Activated naive CD4-positive, alpha-beta T cell treated with anti-CD3 and anti-CD28 coated beads, Interleukin-2, amount 10 ng/mL, durations not matched to agents 7 days and 5 days (primary cell): Measurements from ENCODE around the gene TTLL8.
"Not testable (repeated sequence)": the region's sequence is repeated elsewhere in the genome, so short reads cannot be mapped to it uniquely, and the experiment has no call there.

Experiments used
- CTCF ChIA-PET: fragments of 350-600 bp; sonication (Branson Sonifier 250); formaldehyde crosslinking; loops from one replicate; lab custom pipeline; 2021; ENCODE audit warnings: antibody characterized with exemption; lab: Charles Lee
- DNase-seq: peaks from one replicate; pipeline ENCODE4 v3.0.0-alpha.2; 2020
- H3K27ac Mint-ChIP-seq: one replicate; pipeline ENCODE4 v1.8.0; 2021; ENCODE audit warnings: mild to moderate bottlenecking, moderate library complexity, mixed read lengths
- H3K27me3 Mint-ChIP-seq: one replicate; pipeline ENCODE4 v1.8.0; 2021; ENCODE audit warnings: mild to moderate bottlenecking, mixed read lengths
- H3K36me3 Mint-ChIP-seq: one replicate; pipeline ENCODE4 v1.8.0; 2021; ENCODE audit warnings: mixed read lengths
- H3K4me1 Mint-ChIP-seq: one replicate; pipeline ENCODE4 v1.8.0; 2021; ENCODE audit warnings: mixed read lengths
- H3K4me3 Mint-ChIP-seq: one replicate; pipeline ENCODE4 v1.8.0; 2021; ENCODE audit warnings: mild to moderate bottlenecking, moderate library complexity, mixed read lengths
- H3K9me3 Mint-ChIP-seq: one replicate; pipeline ENCODE4 v1.8.0; 2021; ENCODE audit warnings: mixed read lengths

TTLL8 gene

DNA sequence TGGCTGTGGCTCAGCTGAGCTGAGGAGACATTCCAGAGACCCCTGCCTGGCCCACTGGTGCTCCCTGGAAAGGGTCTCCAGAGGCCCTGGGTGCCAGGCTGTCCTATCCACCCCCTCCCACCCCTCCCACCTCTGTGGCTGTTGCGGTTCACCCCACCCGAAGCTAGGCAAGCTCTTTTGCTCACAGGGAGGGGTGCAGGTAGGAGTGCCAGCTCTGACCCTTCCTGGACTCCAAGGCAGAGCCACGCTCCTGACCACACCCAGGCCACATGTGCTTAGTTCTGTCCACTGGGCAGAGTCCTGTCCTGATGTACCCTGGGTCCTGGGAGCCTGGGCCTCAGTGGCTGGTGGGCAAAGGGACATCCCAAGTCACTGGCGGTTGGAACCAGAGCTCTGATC lies 62.0 kb downstream of the TTLL8 start:
- H3K27me3 Mint-ChIP-seq: peaks cover 32% of the 10 kb centered on the region
- H3K36me3 Mint-ChIP-seq: no peaks in the 10 kb centered on the region
- H3K27ac Mint-ChIP-seq: no peak overlapping the region
- no peak for DNase-seq
- peaks cover 10% of the 10 kb centered on the region for H3K4me1 Mint-ChIP-seq
- H3K4me3 Mint-ChIP-seq: no peak overlapping the region
- CTCF ChIA-PET: interaction anchor here (0.8 to 1.3 kb wide), 2 partner anchors 34 to 63 kb away, joined by 3 to 4 read pairs; no protein-coding TSS in a partner anchor
- peaks cover 7% of the 10 kb centered on the region for H3K9me3 Mint-ChIP-seq

DNA sequence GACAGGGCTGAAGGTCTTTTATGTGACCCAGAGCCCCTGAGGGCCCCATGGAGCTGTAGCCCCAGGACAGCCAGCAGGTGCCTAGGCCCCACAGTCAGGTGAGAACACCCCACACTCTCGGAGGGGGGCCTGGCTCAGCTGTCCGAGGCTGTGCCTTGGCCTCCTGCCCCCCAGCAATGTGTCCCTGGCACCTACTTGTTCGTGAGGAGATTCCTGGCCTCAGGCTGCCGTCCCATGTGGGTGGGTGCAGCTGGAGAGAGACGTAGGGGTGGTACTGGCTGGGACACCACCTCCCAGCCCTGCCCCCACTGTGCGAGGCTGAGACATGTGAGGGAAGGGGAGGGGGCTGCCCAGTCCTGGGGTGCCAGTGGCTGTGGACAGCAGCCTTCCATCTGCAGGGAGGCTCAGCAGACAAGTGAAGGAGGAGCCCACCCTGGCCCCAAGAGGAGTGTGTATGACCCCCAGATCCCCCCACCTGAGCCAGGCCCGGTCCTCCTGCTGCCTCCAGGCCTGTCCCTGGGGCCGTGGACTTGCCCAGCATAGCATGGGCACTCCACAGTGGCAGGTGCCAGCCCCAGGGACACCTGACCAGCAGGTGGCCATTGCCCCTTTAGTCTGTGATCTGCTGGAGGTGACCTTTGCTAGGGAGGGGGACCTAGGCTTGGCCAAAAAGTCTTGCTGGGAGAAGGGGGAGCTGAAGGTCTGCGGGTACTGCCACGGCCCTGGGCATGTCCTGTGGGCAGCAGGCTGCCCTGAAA lies 62.6 kb downstream of the TTLL8 start:
- H3K4me3 Mint-ChIP-seq: no peak overlapping the region
- H3K9me3 Mint-ChIP-seq: peaks cover 11% of the 10 kb centered on the region
- CTCF ChIA-PET: interaction anchor here (0.8 to 3.8 kb wide), 3 partner anchors 35 to 65 kb away, joined by 3 to 24 read pairs (median 4); no protein-coding TSS in a partner anchor
- H3K4me1 Mint-ChIP-seq: peaks cover 10% of the 10 kb centered on the region
- H3K27ac Mint-ChIP-seq: no peak overlapping the region
- no peaks in the 10 kb centered on the region for H3K36me3 Mint-ChIP-seq
- no peak for DNase-seq
- H3K27me3 Mint-ChIP-seq: peaks cover 32% of the 10 kb centered on the region

DNA sequence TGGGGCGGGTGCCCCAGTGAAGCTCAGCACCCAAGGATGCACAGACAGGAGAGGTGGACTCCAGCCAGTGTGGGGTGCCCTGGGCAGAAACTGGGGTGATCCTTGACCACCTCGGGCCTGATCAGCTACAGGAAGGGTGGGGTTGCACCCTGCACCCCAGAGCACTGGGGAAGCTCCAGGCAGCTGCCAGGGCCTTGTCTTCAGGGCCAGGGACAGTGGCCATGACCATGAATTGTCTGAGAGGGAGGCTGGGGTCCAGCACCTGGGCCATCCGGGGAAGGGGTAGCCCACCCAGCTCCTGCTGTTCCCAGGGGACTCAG lies 63.1 kb downstream of the TTLL8 start:
- H3K9me3 Mint-ChIP-seq: peaks cover 15% of the 10 kb centered on the region
- peaks cover 31% of the 10 kb centered on the region for H3K27me3 Mint-ChIP-seq
- DNase-seq: no peak
- H3K4me3 Mint-ChIP-seq: no peak overlapping the region
- no peaks in the 10 kb centered on the region for H3K36me3 Mint-ChIP-seq
- peaks cover 10% of the 10 kb centered on the region for H3K4me1 Mint-ChIP-seq
- CTCF ChIA-PET: interaction anchor here (1.3 to 3.8 kb wide), 2 partner anchors 35 to 64 kb away, joined by 4 to 24 read pairs; no protein-coding TSS in a partner anchor
- H3K27ac Mint-ChIP-seq: no peak overlapping the region

DNA sequence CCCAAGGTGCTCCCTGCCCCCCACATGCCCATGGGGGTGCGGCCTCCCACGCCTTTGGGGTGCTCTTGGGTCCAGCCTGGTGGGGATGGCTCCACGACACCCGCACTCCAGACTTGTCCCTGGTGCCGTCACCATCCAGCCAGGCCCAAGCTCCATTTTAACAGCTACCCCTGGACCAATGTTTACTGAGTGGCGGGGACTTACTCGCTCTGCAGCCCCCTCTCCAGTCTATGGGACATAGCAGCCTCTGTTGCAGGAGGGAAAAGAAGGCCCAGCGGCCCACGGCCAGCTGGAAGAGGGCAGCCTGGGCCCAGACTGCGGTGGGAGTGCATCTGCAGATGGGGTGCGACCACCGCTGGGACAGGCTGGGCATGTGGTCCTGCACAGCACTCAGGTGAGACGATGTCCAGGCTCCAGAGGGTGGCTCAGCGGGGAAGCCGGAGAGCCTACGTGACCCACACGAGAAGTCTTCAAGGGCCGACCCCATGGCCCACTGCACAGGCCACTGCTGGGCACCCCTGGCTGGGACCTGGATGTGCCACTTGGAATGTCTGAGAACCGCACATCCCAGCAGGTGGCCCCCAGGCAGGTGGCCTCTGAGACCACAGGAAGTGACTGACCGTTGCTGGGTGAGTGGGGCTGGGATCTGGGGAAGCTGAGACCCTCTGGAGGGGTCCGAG lies 63.6 kb downstream of the TTLL8 start:
- Mint-ChIP-seq H3K27ac (no peak overlapping the region), H3K4me3 (no peak overlapping the region), H3K36me3 (no peaks in the 10 kb centered on the region), H3K27me3 (peaks cover 32% of the 10 kb centered on the region), H3K9me3 (peaks cover 18% of the 10 kb centered on the region), H3K4me1 (peaks cover 10% of the 10 kb centered on the region)
- CTCF ChIA-PET: interaction anchor here (0.5 to 4.1 kb wide), 7 partner anchors 11 to 227 kb away, joined by 3 to 26 read pairs (median 4); no protein-coding TSS in a partner anchor
- no peak for DNase-seq

DNA sequence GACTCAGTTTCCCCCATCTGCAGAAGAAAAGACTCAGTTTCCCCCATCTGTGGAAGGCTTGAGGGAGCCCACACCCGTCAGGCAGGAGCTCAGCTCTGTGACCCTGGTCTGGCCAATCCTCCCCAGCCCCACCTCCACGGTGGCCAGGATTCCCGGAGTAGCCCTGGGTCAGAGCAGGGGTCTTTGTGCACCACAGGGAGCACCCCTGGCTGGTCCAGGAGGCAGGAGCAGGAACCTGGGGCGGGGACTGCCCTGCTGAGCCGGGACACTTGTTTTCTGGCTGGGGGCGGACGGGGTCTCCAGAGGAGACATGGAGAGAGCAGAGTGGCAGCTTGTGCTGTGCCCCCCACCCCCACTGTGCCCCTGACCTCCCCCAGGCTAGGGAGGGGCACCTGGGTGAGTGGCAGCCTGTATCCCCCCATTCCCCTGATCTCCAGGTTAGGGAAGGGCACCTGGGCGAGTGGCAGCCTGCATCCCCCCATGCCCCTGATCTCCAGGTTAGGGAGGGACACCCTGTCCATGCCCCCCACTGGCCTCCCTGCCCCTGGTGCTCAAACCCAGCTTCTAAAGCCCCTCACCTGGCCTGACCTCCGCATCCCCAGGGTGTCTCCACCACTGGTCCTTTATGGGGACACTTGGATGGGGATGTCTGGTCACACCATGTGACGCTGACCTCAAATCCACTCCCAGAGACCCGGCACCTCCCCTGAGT lies 64.3 kb downstream of the TTLL8 start:
- peaks cover 32% of the 10 kb centered on the region for H3K27me3 Mint-ChIP-seq
- H3K4me1 Mint-ChIP-seq: peaks cover 7% of the 10 kb centered on the region
- CTCF ChIA-PET: interaction anchor here (0.7 to 4.1 kb wide), 10 partner anchors 11 to 232 kb away, joined by 3 to 26 read pairs (median 3); no protein-coding TSS in a partner anchor
- no peaks in the 10 kb centered on the region for H3K36me3 Mint-ChIP-seq
- H3K27ac Mint-ChIP-seq: no peak overlapping the region
- peaks cover 15% of the 10 kb centered on the region for H3K9me3 Mint-ChIP-seq
- no peak overlapping the region for H3K4me3 Mint-ChIP-seq
- no peak for DNase-seq

DNA sequence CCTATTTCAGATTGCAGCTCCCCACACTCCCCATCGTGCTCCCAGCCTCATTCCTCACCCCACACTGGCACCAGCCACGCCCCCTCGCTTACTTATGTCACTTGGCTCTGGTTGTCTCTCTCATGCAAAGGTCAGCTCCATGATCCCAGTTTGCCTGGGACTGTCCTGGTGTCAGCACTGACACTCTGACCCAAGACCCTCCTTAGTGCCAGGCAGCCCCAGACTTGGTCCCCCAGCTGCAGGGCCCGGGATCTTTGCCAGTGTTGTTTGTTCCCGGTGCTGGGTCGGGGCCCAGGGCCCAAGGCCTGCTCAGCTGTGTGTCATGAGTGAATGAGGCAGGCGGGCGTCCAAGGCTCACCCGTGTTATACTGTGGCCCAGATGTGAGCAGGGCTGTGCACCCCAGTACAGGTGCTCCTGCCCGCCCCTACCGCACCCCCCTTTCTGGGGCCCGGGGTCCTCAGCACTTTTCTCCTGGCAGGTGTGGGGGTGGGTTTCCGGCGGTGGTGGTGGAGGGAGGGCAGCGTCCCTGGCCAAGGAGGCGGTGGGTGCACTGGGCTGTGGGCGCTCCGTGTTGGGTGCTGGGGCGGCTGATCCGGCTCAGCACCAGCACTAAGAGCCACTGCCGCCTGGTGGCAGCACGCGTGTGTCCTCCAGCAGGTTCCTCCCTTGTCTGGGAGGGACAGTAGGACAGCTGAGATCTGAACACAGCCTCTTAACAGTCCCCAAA lies 65.0 kb downstream of the TTLL8 start:
- no peak overlapping the region for H3K27ac Mint-ChIP-seq
- CTCF ChIA-PET: interaction anchor here (0.7 to 4.1 kb wide), 11 partner anchors 11 to 232 kb away, joined by 3 to 26 read pairs (median 3); no protein-coding TSS in a partner anchor
- peak; percentile 77 for DNase-seq

DNA sequence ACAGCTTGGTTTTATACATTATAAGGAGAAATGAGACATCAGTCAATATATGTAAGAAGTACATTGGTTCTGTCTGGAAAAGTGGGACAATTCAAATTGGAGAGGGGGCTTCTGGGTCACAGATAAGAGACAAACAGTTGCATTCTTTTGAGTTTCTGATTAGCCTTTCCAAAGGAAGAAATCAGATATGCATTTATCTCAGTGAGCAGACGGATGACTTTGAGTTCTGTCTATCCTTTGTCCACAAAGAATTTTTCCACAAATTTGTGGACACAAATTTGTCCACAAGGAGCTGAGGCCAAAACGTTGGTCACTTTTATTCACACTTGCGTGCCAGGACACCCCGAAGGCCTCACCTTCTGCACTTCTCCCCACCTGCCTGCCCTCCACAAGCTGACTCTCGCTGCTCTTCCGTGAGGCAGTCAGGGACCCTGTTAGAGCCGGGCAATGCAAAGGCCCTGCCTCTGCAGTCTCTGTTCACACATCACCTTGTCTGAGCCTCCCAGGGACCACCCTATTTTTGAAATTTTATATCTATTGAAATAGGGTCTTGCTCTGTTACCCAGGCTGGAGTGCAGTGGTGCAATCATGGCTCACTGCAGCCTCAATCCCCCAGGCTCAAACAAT lies 66.1 kb downstream of the TTLL8 start:
- H3K4me1 Mint-ChIP-seq: peaks cover 5% of the 10 kb centered on the region
- no peak overlapping the region for H3K4me3 Mint-ChIP-seq
- no peak overlapping the region for H3K27ac Mint-ChIP-seq
- no peak for DNase-seq
- H3K9me3 Mint-ChIP-seq: peaks cover 17% of the 10 kb centered on the region
- H3K36me3 Mint-ChIP-seq: no peaks in the 10 kb centered on the region
- CTCF ChIA-PET: interaction anchor here (0.6 to 4.1 kb wide), 5 partner anchors 10 to 225 kb away, joined by 3 to 26 read pairs (median 10); no protein-coding TSS in a partner anchor
- H3K27me3 Mint-ChIP-seq: peaks cover 40% of the 10 kb centered on the region

More for the DNA sequence above, 65.0 kb downstream of the TTLL8 start:
- Mint-ChIP-seq H3K9me3 (peaks cover 17% of the 10 kb centered on the region), H3K4me3 (no peak overlapping the region), H3K27me3 (peaks cover 37% of the 10 kb centered on the region), H3K36me3 (no peaks in the 10 kb centered on the region), H3K4me1 (peaks cover 5% of the 10 kb centered on the region)

DNA sequence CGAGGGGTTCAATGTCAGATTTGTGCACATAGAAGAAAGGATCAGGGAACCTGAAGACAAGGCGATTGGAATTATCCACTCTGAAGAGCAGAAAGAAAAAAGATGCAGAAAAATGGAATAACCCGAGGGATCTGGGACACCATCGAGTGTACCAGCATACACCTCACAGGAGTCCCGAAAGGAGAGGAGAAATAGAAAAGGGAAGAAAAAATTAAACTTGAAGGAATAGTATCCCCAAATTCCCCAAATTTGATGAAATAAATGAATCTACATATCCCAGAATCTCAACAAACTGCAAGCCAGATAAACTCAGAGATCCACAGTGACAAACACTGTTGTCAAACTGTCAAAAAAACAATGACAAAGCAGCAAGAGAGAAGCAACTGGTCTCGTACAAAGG lies 66.9 kb downstream of the TTLL8 start:
- H3K4me1 Mint-ChIP-seq: peaks cover 3% of the 10 kb centered on the region
- no peak overlapping the region for H3K4me3 Mint-ChIP-seq
- H3K36me3 Mint-ChIP-seq: no peaks in the 10 kb centered on the region
- no peak for DNase-seq
- H3K9me3 Mint-ChIP-seq: peaks cover 24% of the 10 kb centered on the region
- H3K27me3 Mint-ChIP-seq: peaks cover 40% of the 10 kb centered on the region
- CTCF ChIA-PET: interaction anchor here (0.6 to 4.1 kb wide), 2 partner anchors 40 to 60 kb away, joined by 3 to 26 read pairs; no protein-coding TSS in a partner anchor
- no peak overlapping the region for H3K27ac Mint-ChIP-seq

DNA sequence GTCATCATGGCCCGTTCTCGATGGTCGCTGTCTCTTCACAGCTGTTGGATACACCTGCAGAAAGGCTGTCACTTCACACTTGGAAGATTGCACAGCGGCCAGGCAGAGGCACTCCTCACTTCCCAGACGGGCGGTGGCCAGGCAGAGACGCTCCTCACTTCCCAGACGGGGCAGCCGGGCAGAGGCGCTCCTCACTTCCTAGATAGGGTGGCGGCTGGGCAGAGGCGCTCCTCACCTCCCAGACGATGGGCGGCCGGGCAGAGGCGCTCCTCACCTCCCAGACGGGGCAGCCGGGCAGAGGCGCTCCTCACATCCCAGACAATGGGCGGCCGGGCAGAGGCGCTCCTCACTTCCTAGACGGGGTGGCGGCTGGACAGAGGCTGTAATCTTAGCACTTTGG lies 68.3 kb downstream of the TTLL8 start:
- DNase-seq, CTCF ChIA-PET: not testable (repeated sequence)

DNA sequence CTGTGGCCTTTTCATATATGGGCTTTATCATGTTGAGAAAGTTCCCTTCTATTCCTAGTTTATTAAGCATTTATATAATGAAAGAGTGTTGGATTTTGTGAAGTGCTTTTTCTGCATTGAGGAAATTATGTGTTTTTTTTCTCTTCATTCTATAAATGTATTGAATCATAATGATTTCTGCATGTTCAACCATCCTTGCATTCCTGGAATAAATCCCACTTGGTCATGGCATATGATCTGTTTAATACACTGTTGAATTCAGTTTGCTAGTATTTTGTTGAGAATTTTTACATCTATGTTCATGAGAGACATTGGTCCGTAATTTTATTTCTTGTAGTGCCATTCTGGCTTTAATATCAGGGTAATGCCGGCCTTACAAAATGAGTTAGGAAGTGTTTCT lies 71.8 kb downstream of the TTLL8 start:
- Mint-ChIP-seq H3K4me1 (peaks cover 3% of the 10 kb centered on the region), H3K9me3 (peaks cover 33% of the 10 kb centered on the region), H3K27ac (no peak overlapping the region), H3K27me3 (peaks cover 56% of the 10 kb centered on the region), H3K36me3 (peaks cover 5% of the 10 kb centered on the region), H3K4me3 (no peak overlapping the region)
- CTCF ChIA-PET: no interaction called here
- no peak for DNase-seq

More for the DNA sequence above, 68.3 kb downstream of the TTLL8 start:
- H3K27ac Mint-ChIP-seq, H3K4me3 Mint-ChIP-seq, H3K4me1 Mint-ChIP-seq, H3K36me3 Mint-ChIP-seq: not testable (repeated sequence)
- H3K9me3 Mint-ChIP-seq: peaks cover 31% of the 10 kb centered on the region
- H3K27me3 Mint-ChIP-seq: peaks cover 48% of the 10 kb centered on the region

DNA sequence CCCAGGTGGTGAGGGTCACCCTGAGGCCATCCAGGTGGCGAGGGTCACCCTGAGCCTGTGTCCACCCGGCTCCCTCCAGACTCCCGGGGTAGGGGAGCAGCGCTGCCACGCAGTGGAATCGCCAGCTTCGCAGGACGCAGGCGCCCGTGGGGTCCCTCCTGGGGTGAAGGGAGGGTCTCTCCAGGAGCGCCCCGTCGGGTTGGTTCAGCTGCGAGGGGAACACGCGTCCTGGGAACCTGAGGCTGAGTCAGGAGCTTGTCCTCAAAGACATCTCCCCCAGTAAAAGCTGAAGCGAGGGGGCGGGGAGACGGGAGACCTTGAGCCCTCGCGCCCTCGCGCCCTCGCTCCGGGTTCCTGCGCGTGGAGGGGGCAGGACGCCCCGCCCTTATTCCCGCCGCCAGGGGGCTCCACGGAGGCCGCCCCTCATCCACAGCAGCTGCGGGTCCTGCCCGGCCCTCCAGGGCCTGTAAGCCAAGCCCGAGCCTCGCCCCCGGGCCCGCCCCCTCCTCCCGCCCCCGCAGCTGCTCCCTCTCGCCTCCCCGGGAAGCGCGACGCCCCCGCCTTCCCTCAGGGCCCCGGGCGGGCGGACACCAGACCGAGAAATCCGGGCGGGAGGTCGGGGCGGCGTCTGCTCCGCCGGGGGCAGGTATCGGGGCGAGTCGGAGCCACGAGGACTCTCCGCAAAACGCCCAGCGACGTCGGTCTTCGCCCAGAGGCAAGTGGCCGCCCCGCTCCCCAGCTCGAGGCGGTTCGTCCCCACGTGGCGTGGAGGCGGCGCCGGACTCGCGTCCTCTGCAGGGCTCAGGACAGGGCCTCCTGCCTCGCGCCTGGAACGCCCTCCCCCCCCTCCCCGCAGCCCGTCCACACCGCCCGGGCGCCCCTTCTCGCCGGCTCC lies 74.7 kb downstream of the TTLL8 start:
- peaks cover 25% of the 10 kb centered on the region for H3K9me3 Mint-ChIP-seq
- peaks cover 43% of the 10 kb centered on the region for H3K27me3 Mint-ChIP-seq
- H3K27ac Mint-ChIP-seq: no peak overlapping the region
- CTCF ChIA-PET: interaction anchor here (1.0 to 1.9 kb wide), 2 partner anchors 10 to 47 kb away, joined by 3 to 10 read pairs; no protein-coding TSS in a partner anchor
- DNase-seq: no peak
- no peak overlapping the region for H3K4me3 Mint-ChIP-seq
- H3K4me1 Mint-ChIP-seq: peaks cover 3% of the 10 kb centered on the region
- peaks cover 13% of the 10 kb centered on the region for H3K36me3 Mint-ChIP-seq

DNA sequence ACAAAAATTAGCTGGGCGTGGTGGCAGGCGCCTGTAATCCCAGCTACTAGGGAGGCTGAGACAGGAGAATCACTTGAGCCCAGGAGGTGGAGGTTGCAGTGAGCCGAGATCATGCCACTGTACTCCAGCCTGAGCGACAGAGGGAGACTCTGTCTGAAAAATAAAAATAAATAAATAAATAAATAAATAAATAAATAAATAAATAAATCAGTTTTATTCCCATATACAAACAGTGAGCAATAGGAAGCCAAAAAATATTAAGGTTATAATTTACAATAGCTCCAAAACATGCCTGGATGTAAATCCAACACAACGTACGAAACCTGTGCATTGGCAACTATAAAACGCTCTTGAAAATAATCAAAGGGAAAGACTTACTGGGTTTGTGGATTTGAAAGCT lies 76.3 kb downstream of the TTLL8 start:
- H3K27me3 Mint-ChIP-seq: peaks cover 38% of the 10 kb centered on the region
- not testable (repeated sequence) for H3K4me3 Mint-ChIP-seq, H3K4me1 Mint-ChIP-seq, H3K27ac Mint-ChIP-seq, DNase-seq
- H3K36me3 Mint-ChIP-seq: peaks cover 13% of the 10 kb centered on the region
- CTCF ChIA-PET: interaction anchor here (1.9 kb wide), 1 partner anchor 11 kb away, joined by 10 read pairs; no protein-coding TSS in a partner anchor
- peaks cover 23% of the 10 kb centered on the region for H3K9me3 Mint-ChIP-seq
